Ishikawa (cell line): ENCODE results near the gene POLE4.

Experiments used
- FOXM1 ChIP-seq: IDR thresholded peaks from 2 replicates; pipeline ENCODE4 v1.6.1; 2012; ENCODE audit warnings: low read depth, borderline replicate concordance
- MAX ChIP-seq: IDR thresholded peaks from 2 replicates; pipeline ENCODE4 v1.6.1; 2012
- USF1 ChIP-seq: IDR thresholded peaks from 2 replicates; pipeline ENCODE4 v1.6.1; 2012

GRCh38 chr2:74999468-74999867 lies 41.0 kb downstream of the POLE4 start:
- TF ChIP-seq MAX = no peak
- no peak for TF ChIP-seq USF1
- no peak for TF ChIP-seq FOXM1
